ELF-1 (cell line): ENCODE data around the gene WFIKKN2.

Source experiments
- DNase-seq: peaks from one replicate; pipeline ENCODE4 v3.0.0-alpha.2; 2016; ENCODE audit warnings: low read depth, low spot score

WFIKKN2 gene

GRCh38 chr17:50808888-50809287 is 26.5 kb upstream of the WFIKKN2 start:
- no peak for DNase-seq

GRCh38 chr17:50813583-50813982 is 21.8 kb upstream of the WFIKKN2 start:
- DNase-seq: no peak

- DNase-seq: no peak
Observed at GRCh38 chr17:50815400-50815799, 20.0 kb upstream of the WFIKKN2 start.

- no peak for DNase-seq
Observed at GRCh38 chr17:50816271-50816670, 19.1 kb upstream of the WFIKKN2 start.

GRCh38 chr17:50816771-50817751 is 18.3 kb upstream of the WFIKKN2 start:
- DNase-seq: peak; percentile 50

- DNase-seq: no peak
Observed at GRCh38 chr17:50817838-50818237, 17.5 kb upstream of the WFIKKN2 start.

- no peak for DNase-seq
Observed at GRCh38 chr17:50818261-50818660, 17.1 kb upstream of the WFIKKN2 start.

GRCh38 chr17:50818921-50819657 is 16.3 kb upstream of the WFIKKN2 start:
- no peak for DNase-seq

- no peak for DNase-seq
Observed at GRCh38 chr17:50820651-50821050, 14.7 kb upstream of the WFIKKN2 start.

GRCh38 chr17:50822550-50822949 is 12.8 kb upstream of the WFIKKN2 start:
- DNase-seq: no peak

GRCh38 chr17:50824429-50824828 is 11.0 kb upstream of the WFIKKN2 start:
- no peak for DNase-seq

- DNase-seq: no peak
Observed at GRCh38 chr17:50825188-50825587, 10.2 kb upstream of the WFIKKN2 start.

- no peak for DNase-seq
Observed at GRCh38 chr17:50828508-50829170, 6.7 kb upstream of the WFIKKN2 start.

- DNase-seq: no peak
Observed at GRCh38 chr17:50829332-50829731, 6.1 kb upstream of the WFIKKN2 start.

- no peak for DNase-seq
Observed at GRCh38 chr17:50830352-50830751, 5.0 kb upstream of the WFIKKN2 start.

GRCh38 chr17:50830994-50831393 is 4.4 kb upstream of the WFIKKN2 start:
- peak; percentile 56 for DNase-seq

GRCh38 chr17:50831471-50831928 is 3.9 kb upstream of the WFIKKN2 start:
- no peak for DNase-seq

- no peak for DNase-seq
Observed at GRCh38 chr17:50832267-50832863, 3.0 kb upstream of the WFIKKN2 start.

GRCh38 chr17:50832864-50833381 is 2.5 kb upstream of the WFIKKN2 start:
- no peak for DNase-seq

- DNase-seq: no peak
Observed at GRCh38 chr17:50833510-50834428, 1.6 kb upstream of the WFIKKN2 start.
